Keratinocyte (primary cell): ENCODE data around the gene UTS2B. TPM values are rescaled to one million over a fixed set of nuclear protein-coding genes. Genes with fewer than 3 reads are reported as not detected.

Experiments used
- DNase-seq: peaks from one replicate; pipeline ENCODE4 v3.0.0-alpha.2; 2011; ENCODE audit warnings: low read depth, missing footprints, low spot score
- FAIRE-seq: peaks from 2 replicates; lab custom pipeline; 2011; peaks lifted over from hg19 to GRCh38; lab: Jason Lieb, UNC
- H2AFZ ChIP-seq: 2 replicates; pipeline ENCODE4 v1.6.0; 2012; ENCODE audit warnings: low read length, control low read depth, inconsistent platforms; ENCODE audit not compliant: control insufficient read depth
- H3K27ac ChIP-seq: 2 replicates; pipeline ENCODE4 v1.5.1; 2011; ENCODE audit warnings: low read length; ENCODE audit not compliant: control insufficient read depth, insufficient read depth
- H3K27me3 ChIP-seq: 3 replicates; pipeline ENCODE4 v1.6.0; 2011; ENCODE audit warnings: low read length; ENCODE audit not compliant: control insufficient read depth, insufficient read depth; ENCODE audit errors: extremely low read depth
- H3K36me3 ChIP-seq, 2 experiments: 2 replicates in 1 of 2; 3 replicates in 1 of 2; pipeline ENCODE4 v1.5.1; 2011; ENCODE audit warnings: low read length in 2 of 2, mild to moderate bottlenecking in 1 of 2; ENCODE audit not compliant: control insufficient read depth in 2 of 2, insufficient read depth in 2 of 2; ENCODE audit errors: extremely low read depth in 1 of 2
- H3K4me1 ChIP-seq: 3 replicates; pipeline ENCODE4 v1.5.1; 2011; ENCODE audit warnings: low read length; ENCODE audit not compliant: control insufficient read depth, insufficient read depth; ENCODE audit errors: extremely low read depth
- H3K4me2 ChIP-seq: 3 replicates; pipeline ENCODE4 v1.6.0; 2011; ENCODE audit warnings: low read depth, low read length; ENCODE audit not compliant: control insufficient read depth, insufficient read depth; ENCODE audit errors: extremely low read depth
- H3K4me3 ChIP-seq, 3 experiments: fragments of 200-600 bp in 1 of 3; sonication (generic) in 1 of 3; 2 replicates in 2 of 3; 3 replicates in 1 of 3; pipeline ENCODE4 v1.5.1; 2011 to 2016; ENCODE audit warnings: low read length in 3 of 3, mild to moderate bottlenecking in 3 of 3, control low read depth in 2 of 3, inconsistent platforms in 1 of 3, low read depth in 1 of 3, mixed read lengths in 1 of 3, mixed run types in 1 of 3, moderate library complexity in 1 of 3; ENCODE audit not compliant: control insufficient read depth in 2 of 3, insufficient read depth in 2 of 3; ENCODE audit errors: extremely low read depth in 1 of 3
- H3K79me2 ChIP-seq: 2 replicates; pipeline ENCODE4 v1.6.0; 2012; ENCODE audit warnings: low read length; ENCODE audit not compliant: control insufficient read depth, insufficient read depth
- H3K9ac ChIP-seq: 3 replicates; pipeline ENCODE4 v1.6.0; 2011; ENCODE audit warnings: low read length; ENCODE audit not compliant: control insufficient read depth, insufficient read depth; ENCODE audit errors: extremely low read depth
- H3K9me1 ChIP-seq: 3 replicates; pipeline ENCODE4 v1.6.0; 2011; ENCODE audit warnings: low read length; ENCODE audit not compliant: control insufficient read depth, insufficient read depth; ENCODE audit errors: extremely low read depth
- H3K9me3 ChIP-seq: 2 replicates; pipeline ENCODE4 v1.5.1; 2012; ENCODE audit warnings: low read depth, low read length; ENCODE audit not compliant: control insufficient read depth
- H4K20me1 ChIP-seq: 3 replicates; pipeline ENCODE4 v1.6.0; 2011; ENCODE audit warnings: low read length; ENCODE audit not compliant: control insufficient read depth, insufficient read depth; ENCODE audit errors: extremely low read depth
- EZH2 ChIP-seq: IDR thresholded peaks from one replicate; pipeline ENCODE4 v1.6.1; 2012; ENCODE audit warnings: inconsistent platforms, mild to moderate bottlenecking, low read length, moderate library complexity
- dilution Hi-C: fragments of 300-500 bp; cut with MboI; formaldehyde crosslinking; loops from one replicate; pipeline ENCODE4 v1.7.0; 2020; ENCODE audit warnings: low sequenced_read_pairs; ENCODE audit not compliant: extremely low pct_ligation_motif_present
- polyA plus RNA-seq, 5 experiments: library from polyadenylated mRNA; depleted of rRNA in 3 of 5; stranded (reverse) in 3 of 5; stranded (forward) in 1 of 5; unstranded in 1 of 5; fragments of >200 nt; gene quantifications; 1 replicate in 1 of 5; 2 replicates in 3 of 5; 3 replicates in 1 of 5; pipeline versions ENCODE4 v1.2.1 to v1.2.3, GENCODE V29; 2011 to 2012; ENCODE audit warnings: missing spikeins in 2 of 5, low read depth in 1 of 5, low replicate concordance in 1 of 5
- TF ChIP-seq, protein P1 (sequence below), 3 experiments: IDR thresholded peaks in 1 of 3; conservative IDR thresholded peaks in 1 of 3; optimal IDR thresholded peaks in 1 of 3; 2 replicates in 2 of 3; 3 replicates in 1 of 3; pipeline versions ENCODE3 to v1.5.1; 2011; ENCODE audit warnings: low read length in 3 of 3, mild to moderate bottlenecking in 3 of 3, moderate library complexity in 2 of 3, control low read depth in 1 of 3, inconsistent platforms in 1 of 3; ENCODE audit not compliant: insufficient read depth in 2 of 3; ENCODE audit errors: extremely low read depth in 1 of 3

The UTS2B gene
- polyA plus RNA-seq, 1 donor (not counting 4 experiments of a cell fraction or from before 2014, with no cell fraction given) = not detected

DNA sequence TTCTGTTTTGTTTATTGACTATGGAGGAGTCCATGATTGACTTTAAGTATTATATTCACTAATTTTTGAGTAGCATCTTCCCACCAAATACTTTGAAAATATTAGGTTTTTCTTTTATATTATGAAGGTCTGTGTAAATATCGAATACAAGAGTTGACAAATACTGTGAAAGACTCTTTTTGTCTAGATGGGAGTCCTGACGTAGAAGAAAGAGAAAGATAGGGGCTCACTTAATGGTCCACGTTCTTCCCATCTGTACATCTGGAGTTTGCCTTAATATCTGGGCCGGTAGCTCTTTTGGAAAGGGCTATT lies 7.8 kb upstream of the UTS2B start:
- no peak overlapping the region for H3K27ac ChIP-seq
- peaks cover 94% of the 10 kb centered on the region for H3K79me2 ChIP-seq
- H3K4me1 ChIP-seq = peaks cover 21% of the 10 kb centered on the region
- no peak overlapping the region for H3K4me2 ChIP-seq
- H3K4me3 ChIP-seq = no peak overlapping the region
- no peak for FAIRE-seq
- dilution Hi-C loops = no loop called here
- TF ChIP-seq, protein P1, sequence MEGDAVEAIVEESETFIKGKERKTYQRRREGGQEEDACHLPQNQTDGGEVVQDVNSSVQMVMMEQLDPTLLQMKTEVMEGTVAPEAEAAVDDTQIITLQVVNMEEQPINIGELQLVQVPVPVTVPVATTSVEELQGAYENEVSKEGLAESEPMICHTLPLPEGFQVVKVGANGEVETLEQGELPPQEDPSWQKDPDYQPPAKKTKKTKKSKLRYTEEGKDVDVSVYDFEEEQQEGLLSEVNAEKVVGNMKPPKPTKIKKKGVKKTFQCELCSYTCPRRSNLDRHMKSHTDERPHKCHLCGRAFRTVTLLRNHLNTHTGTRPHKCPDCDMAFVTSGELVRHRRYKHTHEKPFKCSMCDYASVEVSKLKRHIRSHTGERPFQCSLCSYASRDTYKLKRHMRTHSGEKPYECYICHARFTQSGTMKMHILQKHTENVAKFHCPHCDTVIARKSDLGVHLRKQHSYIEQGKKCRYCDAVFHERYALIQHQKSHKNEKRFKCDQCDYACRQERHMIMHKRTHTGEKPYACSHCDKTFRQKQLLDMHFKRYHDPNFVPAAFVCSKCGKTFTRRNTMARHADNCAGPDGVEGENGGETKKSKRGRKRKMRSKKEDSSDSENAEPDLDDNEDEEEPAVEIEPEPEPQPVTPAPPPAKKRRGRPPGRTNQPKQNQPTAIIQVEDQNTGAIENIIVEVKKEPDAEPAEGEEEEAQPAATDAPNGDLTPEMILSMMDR (optimal IDR thresholded peaks at IDR 0.05 in 1 of 3, IDR thresholded peaks at IDR 0.05 in 1 of 3, conservative IDR thresholded peaks at IDR 0.05 in 1 of 3; ENCODE audit: extremely low read depth in 1 of 3, insufficient read depth in 2 of 3, low read length in 3 of 3) = no peak
- TF ChIP-seq EZH2 = no peak
- H2AFZ ChIP-seq = no peak overlapping the region
- no peaks in the 10 kb centered on the region for H3K9me3 ChIP-seq
- no peaks in the 10 kb centered on the region for H3K36me3 ChIP-seq
- peaks cover 3% of the 10 kb centered on the region for H3K9me1 ChIP-seq
- no peak overlapping the region for H3K9ac ChIP-seq
- H3K27me3 ChIP-seq = no peaks in the 10 kb centered on the region
- no peaks in the 10 kb centered on the region for H4K20me1 ChIP-seq
- no peak for DNase-seq

DNA sequence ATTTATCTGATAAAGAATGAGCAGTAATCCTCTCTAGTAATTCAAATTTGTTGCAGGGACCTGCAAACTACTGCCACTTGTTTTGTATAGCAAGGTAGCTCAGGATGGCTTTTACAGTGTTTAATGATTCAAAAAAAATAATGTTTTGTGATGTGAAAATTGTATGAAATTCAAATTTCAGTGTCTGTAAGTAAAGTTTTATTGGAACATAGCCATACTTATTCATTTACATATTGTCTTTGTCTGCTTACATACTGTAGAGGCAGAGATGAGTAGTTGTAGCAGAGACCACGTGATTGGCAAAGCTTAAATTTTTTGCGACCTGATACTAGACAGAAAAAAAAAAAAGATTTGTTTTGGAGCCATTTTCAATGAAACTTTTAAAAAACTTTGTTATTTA lies 6.5 kb upstream of the UTS2B start:
- Histone ChIP-seq H3K79me2 (peaks cover 94% of the 10 kb centered on the region), H3K27me3 (no peaks in the 10 kb centered on the region), H3K9me1 (no peaks in the 10 kb centered on the region), H3K9ac (no peak overlapping the region), H3K27ac (no peak overlapping the region), H3K4me2 (no peak overlapping the region), H2AFZ (no peak overlapping the region), H4K20me1 (no peaks in the 10 kb centered on the region), H3K4me3 (no peak overlapping the region), H3K9me3 (no peaks in the 10 kb centered on the region), H3K4me1 (peaks cover 28% of the 10 kb centered on the region), H3K36me3 (no peaks in the 10 kb centered on the region)
- FAIRE-seq (no peak), DNase-seq (no peak)
- TF ChIP-seq EZH2 = no peak
- TF ChIP-seq, protein P1 (optimal IDR thresholded peaks at IDR 0.05 in 1 of 3, IDR thresholded peaks at IDR 0.05 in 1 of 3, conservative IDR thresholded peaks at IDR 0.05 in 1 of 3; ENCODE audit: extremely low read depth in 1 of 3, insufficient read depth in 2 of 3, low read length in 3 of 3) = no peak
- dilution Hi-C loops = no loop called here
